ENCODE measurements around the gene ASIC3.

DNA sequence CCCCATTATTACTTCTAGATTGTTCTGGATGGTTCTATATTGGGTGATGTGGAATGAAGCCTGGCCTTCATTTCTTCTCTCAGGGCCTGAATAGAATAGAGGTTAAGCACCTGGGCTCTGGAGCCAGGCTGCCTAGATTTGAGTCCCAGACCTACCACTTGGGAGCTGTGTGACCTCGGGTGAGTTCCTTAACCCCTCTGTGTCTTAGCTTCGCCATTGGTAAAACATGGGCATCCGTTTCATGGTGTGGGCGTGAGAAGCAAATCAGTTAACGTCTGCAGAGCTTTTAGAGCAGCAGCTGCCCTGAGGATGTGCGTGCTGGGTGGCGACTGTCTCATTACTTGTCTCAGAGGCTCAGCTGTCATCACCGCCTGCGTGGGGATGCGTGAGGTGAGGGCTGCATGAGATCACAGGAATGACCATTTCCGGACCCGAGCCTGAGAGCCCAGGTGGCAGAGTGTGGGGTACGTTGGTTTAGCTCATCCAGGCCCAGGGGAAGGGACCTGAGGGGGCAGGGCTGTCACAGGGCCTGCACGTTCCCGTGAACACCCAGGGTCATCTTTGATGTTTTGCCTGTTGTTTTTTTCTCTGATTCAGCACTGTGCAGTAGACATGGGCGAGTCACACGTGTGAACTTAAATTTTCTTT is 47.6 kb downstream of the ASIC3 start:
- TF ChIP-seq CTCF (conservative IDR thresholded peaks at IDR 0.05; ENCODE audit: low read length): no peak
- no peak for TF ChIP-seq EZH2phosphoT487 (IDR thresholded peaks at IDR 0.05; ENCODE audit: borderline replicate concordance)
